Adrenal gland (tissue), 5 donors: ENCODE results near the gene TENM4.

ENCODE experiments used
- POLR2A ChIP-seq, 2 donors: fragments of 450-650 bp; IDR thresholded peaks; one replicate each; pipeline ENCODE4 v1.6.1; 2017; ENCODE audit warnings: antibody characterized with exemption in 2 of 2, mild to moderate bottlenecking in 2 of 2, moderate library complexity in 1 of 2
- TF ChIP-seq, protein P1 (sequence below), 6 experiments: fragments of 450-650 bp in 4 of 6; fragments of 200-600 bp in 2 of 6; sonication (generic) in 1 of 6; IDR thresholded peaks; 1 replicate in 5 of 6; 2 replicates in 1 of 6; pipeline versions ENCODE4 v1.5.1 to v1.8.0; 2016 to 2021; ENCODE audit warnings: antibody characterized with exemption in 6 of 6, mild to moderate bottlenecking in 2 of 6, moderate library complexity in 1 of 6
- donor health status: DM: no; HTN: no; CAD: no.

DNA sequence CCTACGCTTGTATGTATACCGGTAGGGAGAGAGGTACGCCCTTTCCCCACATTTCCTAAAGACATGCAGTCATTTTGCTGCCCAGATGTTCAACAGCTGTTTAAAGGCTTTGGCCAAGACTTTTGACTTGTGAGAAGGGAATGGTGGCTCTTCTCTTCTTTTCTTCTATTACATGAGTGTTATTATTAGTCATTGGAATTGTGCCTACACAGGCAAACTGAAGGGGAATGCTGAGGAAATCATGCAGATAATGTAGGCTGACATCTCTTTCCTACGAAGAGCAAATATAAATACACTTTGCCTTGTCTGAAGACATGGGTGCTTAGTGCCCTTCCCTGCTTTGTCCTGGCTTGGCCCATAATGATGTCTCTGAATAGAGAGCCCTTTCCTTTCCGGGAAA is 671.9 kb downstream of the TENM4 start:
- TF ChIP-seq, protein P1, sequence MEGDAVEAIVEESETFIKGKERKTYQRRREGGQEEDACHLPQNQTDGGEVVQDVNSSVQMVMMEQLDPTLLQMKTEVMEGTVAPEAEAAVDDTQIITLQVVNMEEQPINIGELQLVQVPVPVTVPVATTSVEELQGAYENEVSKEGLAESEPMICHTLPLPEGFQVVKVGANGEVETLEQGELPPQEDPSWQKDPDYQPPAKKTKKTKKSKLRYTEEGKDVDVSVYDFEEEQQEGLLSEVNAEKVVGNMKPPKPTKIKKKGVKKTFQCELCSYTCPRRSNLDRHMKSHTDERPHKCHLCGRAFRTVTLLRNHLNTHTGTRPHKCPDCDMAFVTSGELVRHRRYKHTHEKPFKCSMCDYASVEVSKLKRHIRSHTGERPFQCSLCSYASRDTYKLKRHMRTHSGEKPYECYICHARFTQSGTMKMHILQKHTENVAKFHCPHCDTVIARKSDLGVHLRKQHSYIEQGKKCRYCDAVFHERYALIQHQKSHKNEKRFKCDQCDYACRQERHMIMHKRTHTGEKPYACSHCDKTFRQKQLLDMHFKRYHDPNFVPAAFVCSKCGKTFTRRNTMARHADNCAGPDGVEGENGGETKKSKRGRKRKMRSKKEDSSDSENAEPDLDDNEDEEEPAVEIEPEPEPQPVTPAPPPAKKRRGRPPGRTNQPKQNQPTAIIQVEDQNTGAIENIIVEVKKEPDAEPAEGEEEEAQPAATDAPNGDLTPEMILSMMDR (IDR thresholded peaks at IDR 0.05): no peak
- TF ChIP-seq POLR2A (IDR thresholded peaks at IDR 0.05): no peak
